Astrocyte (in vitro differentiated cells and primary cell): Measurements from ENCODE around the gene IFT43. TPM values are rescaled to one million over a fixed set of nuclear protein-coding genes. Genes with fewer than 3 reads are reported as not detected.

Source experiments
- DNase-seq: peaks from one replicate; pipeline ENCODE4 v3.0.0-alpha.2; 2010; ENCODE audit warnings: low read depth
- FAIRE-seq: peaks from 2 replicates; lab custom pipeline; 2011; peaks lifted over from hg19 to GRCh38; lab: Jason Lieb, UNC
- H2AFZ ChIP-seq: 2 replicates; pipeline ENCODE4 v1.6.0; 2012; ENCODE audit warnings: low read depth, low read length, inconsistent platforms
- H3K27ac ChIP-seq: 2 replicates; pipeline ENCODE4 v1.5.1; 2011; ENCODE audit warnings: low read depth, low read length, inconsistent platforms
- H3K27me3 ChIP-seq: 2 replicates; pipeline ENCODE4 v1.6.0; 2011; ENCODE audit warnings: low read length, inconsistent platforms; ENCODE audit not compliant: insufficient read depth
- H3K36me3 ChIP-seq: 2 replicates; pipeline ENCODE4 v1.5.1; 2011; ENCODE audit warnings: low read length, inconsistent platforms; ENCODE audit not compliant: insufficient read depth
- H3K4me1 ChIP-seq: 2 replicates; pipeline ENCODE4 v1.5.1; 2011; ENCODE audit warnings: low read length, inconsistent platforms; ENCODE audit not compliant: insufficient read depth
- H3K4me2 ChIP-seq: 2 replicates; pipeline ENCODE4 v1.6.0; 2012; ENCODE audit warnings: low read length, inconsistent platforms
- H3K4me3 ChIP-seq: 2 replicates; pipeline ENCODE4 v1.5.1; 2011; ENCODE audit warnings: low read depth, mild to moderate bottlenecking, low read length, inconsistent platforms; ENCODE audit not compliant: insufficient read depth
- H3K79me2 ChIP-seq: 2 replicates; pipeline ENCODE4 v1.6.0; 2012; ENCODE audit warnings: mild to moderate bottlenecking, low read length, inconsistent platforms; ENCODE audit not compliant: insufficient read depth
- H3K9ac ChIP-seq: 2 replicates; pipeline ENCODE4 v1.6.0; 2012; ENCODE audit warnings: mild to moderate bottlenecking, low read length, inconsistent platforms
- H3K9me3 ChIP-seq: 2 replicates; pipeline ENCODE4 v1.5.1; 2012; ENCODE audit warnings: low read depth, mild to moderate bottlenecking, low read length, inconsistent platforms; ENCODE audit not compliant: insufficient read depth
- H4K20me1 ChIP-seq: 2 replicates; pipeline ENCODE4 v1.6.0; 2012; ENCODE audit warnings: low read length, inconsistent platforms; ENCODE audit not compliant: insufficient read depth
- H3K27ac Mint-ChIP-seq: one replicate; pipeline ENCODE4 v1.8.0; 2021; ENCODE audit warnings: mild to moderate bottlenecking, mixed read lengths; ENCODE audit not compliant: unreplicated experiment
- H3K27me3 Mint-ChIP-seq: one replicate; pipeline ENCODE4 v1.8.0; 2021; ENCODE audit warnings: low read depth, mixed read lengths; ENCODE audit not compliant: unreplicated experiment
- H3K36me3 Mint-ChIP-seq: one replicate; pipeline ENCODE4 v1.8.0; 2021; ENCODE audit warnings: low read depth, mixed read lengths; ENCODE audit not compliant: unreplicated experiment
- H3K4me1 Mint-ChIP-seq: one replicate; pipeline ENCODE4 v1.8.0; 2021; ENCODE audit warnings: low read depth, mixed read lengths; ENCODE audit not compliant: unreplicated experiment
- H3K4me3 Mint-ChIP-seq: one replicate; pipeline ENCODE4 v1.8.0; 2021; ENCODE audit warnings: mild to moderate bottlenecking, moderate library complexity, mixed read lengths; ENCODE audit not compliant: unreplicated experiment
- H3K9me3 Mint-ChIP-seq: one replicate; pipeline ENCODE4 v1.8.0; 2021; ENCODE audit warnings: mild to moderate bottlenecking, mixed read lengths; ENCODE audit not compliant: unreplicated experiment
- EZH2 ChIP-seq: IDR thresholded peaks from 2 replicates; pipeline ENCODE4 v1.6.1; 2012; ENCODE audit warnings: mild to moderate bottlenecking, low read length, inconsistent platforms; ENCODE audit not compliant: insufficient read depth
- total RNA-seq: library from RNA; stranded (reverse); gene quantifications from 2 replicates; pipeline ENCODE4 v1.2.1, GENCODE V29; 2021
- TF ChIP-seq, protein P1 (sequence below): IDR thresholded peaks from 2 replicates; pipeline ENCODE4 v1.5.1; 2011; ENCODE audit warnings: low read depth, mild to moderate bottlenecking, inconsistent platforms, low read length, moderate library complexity; ENCODE audit not compliant: insufficient read depth

IFT43 gene
- total RNA-seq, 1 donor from 2014 or later = 29.4 TPM

GRCh38 chr14:76101391-76102379 is 116.1 kb downstream of the IFT43 start:
- Mint-ChIP-seq H3K4me1 (no peaks in the 10 kb centered on the region), H3K36me3 (no peaks in the 10 kb centered on the region), H3K4me3 (no peak overlapping the region), H3K9me3 (peaks cover 2% of the 10 kb centered on the region), H3K27ac (no peak overlapping the region), H3K27me3 (peaks cover 36% of the 10 kb centered on the region)
- Histone ChIP-seq H3K4me1 (no peaks in the 10 kb centered on the region), H2AFZ (no peak overlapping the region), H3K36me3 (no peaks in the 10 kb centered on the region), H4K20me1 (no peaks in the 10 kb centered on the region), H3K9me3 (no peaks in the 10 kb centered on the region), H3K4me3 (no peak overlapping the region), H3K79me2 (no peaks in the 10 kb centered on the region), H3K4me2 (no peak overlapping the region), H3K27ac (no peak overlapping the region), H3K27me3 (peaks cover 4% of the 10 kb centered on the region), H3K9ac (no peak overlapping the region)
- no peak for DNase-seq
- TF ChIP-seq, protein P1, sequence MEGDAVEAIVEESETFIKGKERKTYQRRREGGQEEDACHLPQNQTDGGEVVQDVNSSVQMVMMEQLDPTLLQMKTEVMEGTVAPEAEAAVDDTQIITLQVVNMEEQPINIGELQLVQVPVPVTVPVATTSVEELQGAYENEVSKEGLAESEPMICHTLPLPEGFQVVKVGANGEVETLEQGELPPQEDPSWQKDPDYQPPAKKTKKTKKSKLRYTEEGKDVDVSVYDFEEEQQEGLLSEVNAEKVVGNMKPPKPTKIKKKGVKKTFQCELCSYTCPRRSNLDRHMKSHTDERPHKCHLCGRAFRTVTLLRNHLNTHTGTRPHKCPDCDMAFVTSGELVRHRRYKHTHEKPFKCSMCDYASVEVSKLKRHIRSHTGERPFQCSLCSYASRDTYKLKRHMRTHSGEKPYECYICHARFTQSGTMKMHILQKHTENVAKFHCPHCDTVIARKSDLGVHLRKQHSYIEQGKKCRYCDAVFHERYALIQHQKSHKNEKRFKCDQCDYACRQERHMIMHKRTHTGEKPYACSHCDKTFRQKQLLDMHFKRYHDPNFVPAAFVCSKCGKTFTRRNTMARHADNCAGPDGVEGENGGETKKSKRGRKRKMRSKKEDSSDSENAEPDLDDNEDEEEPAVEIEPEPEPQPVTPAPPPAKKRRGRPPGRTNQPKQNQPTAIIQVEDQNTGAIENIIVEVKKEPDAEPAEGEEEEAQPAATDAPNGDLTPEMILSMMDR = no peak
- TF ChIP-seq EZH2 = no peak
- no peak for FAIRE-seq

DNA sequence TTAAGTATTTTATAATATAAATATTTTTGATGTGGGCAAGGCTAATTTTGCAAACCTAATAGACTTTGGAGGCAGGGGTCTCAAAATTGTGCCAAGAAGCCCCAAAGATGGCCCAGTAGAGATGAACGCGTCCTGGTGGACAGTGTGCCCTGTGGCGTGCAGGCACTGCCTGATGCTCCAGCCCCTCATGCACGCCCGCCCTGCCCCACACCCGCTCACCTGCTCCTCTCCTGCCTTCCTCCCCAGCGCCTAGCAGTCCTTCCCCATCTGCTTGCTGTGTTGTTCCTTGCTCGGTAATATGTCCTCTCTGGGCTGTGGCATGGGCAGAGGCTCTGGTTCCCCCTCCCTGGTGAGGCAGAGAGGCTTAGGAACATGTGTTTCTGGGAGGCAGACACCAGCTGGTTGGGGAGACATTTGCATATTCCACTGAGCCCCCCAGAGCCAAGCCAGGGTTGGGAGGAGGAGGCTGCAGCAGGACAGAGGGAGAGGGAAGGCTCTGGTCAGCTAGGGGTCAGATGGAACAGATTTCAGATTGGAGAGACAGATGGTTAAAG is 119.3 kb downstream of the IFT43 start:
- Histone ChIP-seq H3K27ac (no peak overlapping the region), H3K4me2 (no peak overlapping the region), H4K20me1 (no peaks in the 10 kb centered on the region), H3K79me2 (no peaks in the 10 kb centered on the region), H3K9ac (no peak overlapping the region), H2AFZ (no peak overlapping the region), H3K4me1 (no peaks in the 10 kb centered on the region), H3K36me3 (no peaks in the 10 kb centered on the region), H3K4me3 (no peak overlapping the region), H3K27me3 (peaks cover 4% of the 10 kb centered on the region), H3K9me3 (no peaks in the 10 kb centered on the region)
- DNase-seq (no peak), FAIRE-seq (no peak)
- Mint-ChIP-seq H3K36me3 (no peaks in the 10 kb centered on the region), H3K27ac (no peak overlapping the region), H3K4me1 (no peaks in the 10 kb centered on the region), H3K4me3 (no peak overlapping the region), H3K27me3 (peaks cover 43% of the 10 kb centered on the region), H3K9me3 (peaks cover 5% of the 10 kb centered on the region)
- no peak for TF ChIP-seq EZH2
- TF ChIP-seq, protein P1 = no peak
